Measurements from ENCODE around the gene COBL.

Gene COBL

GRCh38 chr7:50973814-50974213 is 342.8 kb downstream of the COBL start:
- H3K27ac Mint-ChIP-seq: no peak overlapping the region
- H3K9me3 Mint-ChIP-seq: no peaks in the 10 kb centered on the region
- no peak overlapping the region for H3K4me3 Mint-ChIP-seq
- CTCF ChIA-PET: no interaction called here
- H3K27me3 Mint-ChIP-seq: peaks cover 8% of the 10 kb centered on the region
- peaks cover 6% of the 10 kb centered on the region for H3K4me1 Mint-ChIP-seq
- no peak for DNase-seq
- H3K36me3 Mint-ChIP-seq: no peaks in the 10 kb centered on the region

- CTCF ChIA-PET: no interaction called here
- no peak overlapping the region for H3K4me3 Mint-ChIP-seq
- H3K4me1 Mint-ChIP-seq: peaks cover 6% of the 10 kb centered on the region
- peaks cover 6% of the 10 kb centered on the region for H3K9me3 Mint-ChIP-seq
- DNase-seq: no peak
- peaks cover 8% of the 10 kb centered on the region for H3K27me3 Mint-ChIP-seq
- H3K36me3 Mint-ChIP-seq: no peaks in the 10 kb centered on the region
- no peak overlapping the region for H3K27ac Mint-ChIP-seq
These were observed 346.5 kb downstream of the COBL start for GRCh38 chr7:50970092-50970491.

Data from activated naive CD4-positive, alpha-beta T cell treated with anti-CD3 and anti-CD28 coated beads, Interleukin-2, amount 10 ng/mL, durations not matched to agents 7 days and 5 days (primary cell).